Stimulated activated CD4-positive, alpha-beta T cell treated with anti-CD3 and anti-CD28 coated beads, Interleukin-2, amount 100 ng/mL, for 4 hours (primary cell): ENCODE results near the gene SMG5.

Experiments
- DNase-seq: peaks from one replicate; pipeline ENCODE4 v3.0.0-alpha.2; 2020; ENCODE audit warnings: low read depth

The SMG5 gene

DNA sequence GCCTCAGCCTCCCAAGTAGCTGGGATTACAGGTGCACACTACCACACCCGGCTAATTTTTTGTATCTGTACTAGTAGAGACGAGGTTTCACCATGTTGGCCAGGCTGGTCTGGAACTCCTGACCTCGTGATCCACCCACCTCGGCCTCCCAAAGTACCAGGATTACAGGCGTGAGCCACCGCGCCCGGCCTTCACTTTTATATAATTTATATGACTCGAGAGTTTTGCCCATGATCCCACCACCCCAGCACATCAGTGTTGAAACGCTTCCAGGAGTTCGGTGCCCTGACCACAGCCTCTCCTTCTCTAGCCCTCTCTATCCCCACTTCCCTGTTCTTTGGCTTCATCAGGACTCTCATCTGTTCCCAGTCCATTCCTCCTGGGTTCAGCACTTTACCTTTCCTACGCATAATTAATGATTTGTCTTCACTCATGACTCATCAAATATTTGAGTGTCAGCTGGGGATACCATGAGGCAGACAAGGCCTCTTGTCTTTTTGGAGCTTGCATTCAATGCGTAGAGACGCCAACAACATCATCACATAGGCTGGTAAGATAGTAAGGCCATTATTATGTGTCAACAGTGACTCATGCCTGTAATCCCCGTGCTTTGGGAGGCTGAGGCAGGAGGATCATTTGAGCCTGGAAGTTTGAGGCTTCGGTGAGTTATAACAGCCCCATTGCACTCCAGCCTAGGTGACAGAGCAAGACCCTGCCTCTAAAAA, 68.4 kb downstream of the SMG5 start:
- peak; percentile 13 for DNase-seq

DNA sequence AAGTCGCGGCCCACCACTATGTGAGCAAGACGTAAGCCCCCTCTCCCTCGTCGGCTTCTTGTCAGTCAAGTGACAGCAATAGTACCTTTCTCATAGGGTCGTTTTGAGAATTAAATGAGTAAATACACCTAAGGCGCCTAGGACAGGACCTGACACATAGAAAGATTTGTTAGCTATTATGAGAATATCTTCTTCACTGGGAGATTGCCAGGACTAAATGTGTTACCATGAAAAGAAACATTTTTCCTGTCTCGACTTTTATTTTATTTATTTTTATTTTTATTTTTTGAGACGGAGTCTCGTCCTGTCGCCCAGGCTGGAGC, 69.0 kb downstream of the SMG5 start:
- no peak for DNase-seq

DNA sequence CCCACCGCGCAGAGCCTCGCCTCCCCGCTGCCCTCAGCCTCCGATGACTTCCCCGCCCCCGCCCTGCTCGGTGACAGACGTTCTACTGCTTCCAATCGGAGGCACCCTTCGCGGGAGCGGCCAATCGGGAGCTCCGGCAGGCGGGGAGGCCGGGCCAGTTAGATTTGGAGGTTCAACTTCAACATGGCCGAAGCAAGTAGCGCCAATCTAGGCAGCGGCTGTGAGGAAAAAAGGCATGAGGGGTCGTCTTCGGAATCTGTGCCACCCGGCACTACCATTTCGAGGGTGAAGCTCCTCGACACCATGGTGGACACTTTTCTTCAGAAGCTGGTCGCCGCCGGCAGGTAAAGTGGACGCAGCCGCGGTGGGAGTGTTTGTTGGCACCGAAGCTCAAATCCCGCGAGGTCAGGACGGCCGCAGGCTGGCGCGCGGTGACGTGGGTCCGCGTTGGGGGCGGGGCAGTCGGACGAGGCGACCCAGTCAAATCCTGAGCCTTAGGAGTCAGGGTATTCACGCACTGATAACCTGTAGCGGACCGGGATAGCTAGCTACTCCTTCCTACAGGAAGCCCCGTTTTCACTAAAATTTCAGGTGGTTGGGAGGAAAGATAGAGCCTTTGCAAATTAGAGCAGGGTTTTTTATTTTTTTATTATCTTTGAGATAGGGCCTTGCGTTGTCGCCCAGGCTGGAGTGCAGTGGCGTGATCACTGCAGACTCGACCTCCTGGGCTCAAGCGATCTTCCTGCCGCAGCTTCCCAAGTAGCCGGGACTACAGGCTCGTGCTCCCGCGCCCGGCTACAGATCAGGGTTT, 69.6 kb downstream of the SMG5 start, which contains the start of gene PMF1:
TSS of gene PMF1 (plus strand) at position 175 of the 811 bp plus-strand sequence. CDS start at position 184, 9 bp downstream.
- DNase-seq = peak; percentile 94

DNA sequence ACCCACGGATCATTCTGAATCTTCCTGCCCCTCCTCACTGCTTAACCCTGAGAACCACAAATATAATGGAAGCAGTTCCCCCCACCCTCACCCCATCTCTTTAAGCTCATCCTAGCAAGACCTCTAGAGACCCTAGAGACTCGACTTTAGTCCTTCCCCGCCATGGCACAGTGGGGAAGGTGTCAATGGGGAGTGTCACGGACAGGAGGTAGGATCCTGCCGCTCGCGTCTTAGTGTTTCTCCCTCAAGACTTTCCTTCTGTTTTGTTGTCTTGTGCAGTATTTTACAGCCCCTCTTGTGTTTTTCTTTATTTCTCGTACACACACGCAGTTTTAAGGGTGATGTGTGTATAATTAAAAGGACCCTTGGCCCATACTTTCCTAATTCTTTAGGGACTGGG, 70.5 kb downstream of the SMG5 start:
- DNase-seq = no peak

DNA sequence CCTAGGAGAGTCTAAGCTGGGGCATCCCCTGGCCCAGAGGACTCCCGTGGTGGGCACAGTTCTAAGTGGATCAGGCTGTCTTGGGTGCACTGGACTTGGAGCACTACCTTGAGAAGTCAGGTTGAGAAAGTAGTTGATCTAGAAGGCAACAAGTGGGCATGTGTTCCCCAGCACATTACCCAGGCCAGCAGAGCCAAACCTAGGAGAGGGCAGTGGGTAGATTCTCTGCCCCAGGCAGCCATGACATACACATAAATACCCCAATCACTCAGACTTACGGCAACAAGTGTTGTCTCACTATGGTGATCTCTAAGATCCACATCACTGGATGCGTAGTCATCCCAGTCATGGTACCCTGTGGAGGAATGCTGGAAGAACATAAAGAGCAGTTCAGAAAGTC, 71.4 kb downstream of the SMG5 start:
- DNase-seq = no peak

DNA sequence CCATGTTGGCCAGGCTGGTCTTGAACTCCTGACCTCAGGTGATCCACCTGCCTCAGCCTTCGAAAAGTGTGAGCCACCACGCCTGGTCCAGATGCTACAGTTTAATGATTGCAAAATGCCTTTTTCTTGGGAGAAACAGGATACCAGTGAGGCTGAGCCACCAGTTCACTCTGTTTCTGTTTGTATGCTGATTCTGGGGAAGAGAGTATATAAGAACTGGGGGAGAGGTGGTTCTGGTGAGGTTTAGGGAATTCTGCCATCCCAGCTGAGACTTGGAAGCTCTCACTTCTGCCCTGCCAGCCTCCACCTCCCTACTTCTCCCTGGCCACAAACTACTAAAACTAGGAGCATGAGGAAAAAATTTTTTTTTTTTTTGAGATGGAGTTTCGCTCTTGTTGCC, 77.9 kb downstream of the SMG5 start:
- no peak for DNase-seq

DNA sequence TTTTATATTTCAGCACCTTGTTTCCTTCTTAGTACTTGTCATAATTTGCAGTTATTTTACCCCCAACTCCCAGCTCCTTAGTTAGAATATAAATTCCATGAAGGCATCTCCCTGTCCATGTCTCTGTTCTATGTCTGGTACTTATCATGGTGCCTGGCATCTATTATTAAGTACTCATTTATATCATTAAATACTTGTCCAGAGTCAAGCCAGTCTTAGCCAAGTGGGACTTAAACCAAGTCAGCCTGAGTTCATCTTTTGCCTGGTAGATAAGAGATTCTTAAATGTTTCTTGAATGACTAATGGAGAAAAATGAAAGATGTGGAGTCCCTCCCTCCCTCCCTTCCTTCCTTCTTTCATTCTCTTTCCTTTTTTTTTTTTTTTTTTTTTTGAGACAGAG, 79.3 kb downstream of the SMG5 start:
- DNase-seq = no peak

DNA sequence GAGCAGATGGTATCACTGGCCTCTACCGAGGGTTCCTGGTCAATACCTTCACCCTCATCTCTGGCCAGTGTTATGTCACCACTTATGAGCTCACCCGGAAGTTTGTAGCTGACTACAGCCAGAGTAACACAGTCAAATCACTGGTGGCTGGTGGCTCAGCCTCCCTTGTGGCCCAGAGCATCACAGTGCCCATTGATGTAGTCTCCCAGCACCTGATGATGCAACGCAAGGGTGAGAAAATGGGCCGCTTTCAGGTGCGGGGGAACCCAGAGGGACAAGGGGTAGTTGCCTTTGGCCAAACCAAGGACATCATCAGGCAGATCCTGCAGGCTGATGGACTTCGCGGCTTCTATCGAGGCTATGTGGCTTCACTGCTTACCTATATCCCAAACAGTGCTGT, 82.6 kb downstream of the SMG5 start:
- DNase-seq = no peak
